ENCODE results near the gene TPD52L2.
A peak's percentile ranks its signal among the peaks of the same experiment; 100 is the strongest.
"Not testable (repeated sequence)": the region's sequence is repeated elsewhere in the genome, so short reads cannot be mapped to it uniquely, and the experiment has no call there.

The TPD52L2 gene

DNA sequence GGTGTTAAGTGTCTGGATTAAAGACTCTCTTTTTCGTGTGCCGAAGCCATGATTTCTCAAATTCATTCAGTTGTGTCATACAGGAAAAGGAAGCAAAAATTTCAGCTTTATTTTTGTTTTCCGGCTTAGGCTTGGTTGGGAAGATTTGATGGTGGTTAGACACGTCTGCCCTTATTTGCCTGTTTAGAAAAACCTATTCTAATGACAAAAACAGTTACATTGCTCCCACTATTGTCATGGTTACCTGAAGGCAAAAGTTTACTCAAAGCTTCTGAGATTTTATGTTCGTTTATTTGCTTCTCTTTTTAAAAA, 30.8 kb downstream of the TPD52L2 start:
- no peak for DNase-seq (ENCODE audit: low spot score)

DNA sequence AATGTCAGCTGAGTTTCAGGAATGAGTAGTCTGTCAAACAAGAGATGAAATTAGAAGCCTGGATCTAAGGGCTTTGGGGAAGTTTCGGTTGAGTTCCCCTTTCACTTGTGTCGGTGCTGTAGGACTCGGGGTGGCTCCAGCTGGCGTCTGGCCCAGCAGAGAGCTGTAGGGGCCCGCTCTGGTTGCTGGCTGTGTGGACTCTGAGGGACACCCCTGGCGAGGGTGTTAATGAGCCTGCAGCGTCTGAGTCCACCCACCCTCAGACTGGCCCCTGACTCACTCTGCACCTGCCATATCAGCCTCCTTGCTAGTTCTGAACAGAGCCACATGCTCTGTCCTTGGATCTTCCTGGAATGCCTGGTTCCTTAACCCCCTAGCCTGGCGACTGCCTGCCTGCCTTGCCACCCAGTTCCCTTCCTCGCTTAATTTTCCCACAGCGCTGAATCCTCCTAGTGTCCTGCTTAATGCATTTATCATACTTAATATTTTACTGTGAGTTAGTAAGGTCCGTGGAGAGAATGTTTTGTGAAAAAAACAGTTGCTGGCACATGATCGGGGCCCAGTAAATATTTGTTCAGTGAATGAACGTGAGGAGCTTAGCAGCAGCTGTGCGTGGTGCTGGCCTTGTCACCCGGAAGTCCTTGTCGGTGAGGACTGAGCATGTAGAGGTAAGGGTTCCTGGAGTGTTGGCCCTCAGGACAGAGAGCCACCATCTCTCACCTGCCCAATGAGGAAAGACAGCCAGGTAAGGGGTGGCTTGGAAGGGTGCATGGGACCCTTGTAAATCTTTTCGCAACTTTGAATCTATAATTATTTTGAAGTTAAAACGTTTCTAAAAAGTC, 31.4 kb downstream of the TPD52L2 start:
- no peak for DNase-seq (ENCODE audit: low spot score)

DNA sequence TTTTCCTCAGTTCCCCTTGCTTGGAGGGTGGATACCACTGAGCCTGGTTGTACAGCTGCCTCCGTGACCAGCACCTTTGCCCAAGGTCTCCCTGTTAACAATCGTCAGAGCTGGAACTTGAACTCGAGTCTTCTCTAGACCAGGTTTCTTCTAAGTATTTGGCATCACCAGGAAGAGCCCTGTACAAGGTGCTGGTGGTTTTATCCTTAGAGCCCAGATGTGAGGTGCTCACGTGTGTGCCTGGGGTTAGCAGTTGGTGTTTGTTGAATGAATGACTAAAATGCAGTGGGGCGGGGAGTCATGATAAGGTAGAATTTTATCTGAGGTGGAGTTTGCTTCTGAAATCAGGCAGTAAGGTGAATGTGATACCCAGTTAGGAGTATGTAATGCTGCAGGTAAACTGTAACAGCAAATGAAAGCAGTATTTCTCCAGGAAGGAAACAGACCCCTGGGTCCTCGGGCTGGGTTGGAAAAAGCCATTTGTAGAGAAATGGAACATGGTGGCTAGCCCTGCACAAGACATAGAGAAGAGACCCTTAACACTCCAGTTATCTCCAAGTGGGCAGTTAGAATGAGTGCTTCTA, 33.0 kb downstream of the TPD52L2 start:
- DNase-seq (ENCODE audit: low spot score): no peak

DNA sequence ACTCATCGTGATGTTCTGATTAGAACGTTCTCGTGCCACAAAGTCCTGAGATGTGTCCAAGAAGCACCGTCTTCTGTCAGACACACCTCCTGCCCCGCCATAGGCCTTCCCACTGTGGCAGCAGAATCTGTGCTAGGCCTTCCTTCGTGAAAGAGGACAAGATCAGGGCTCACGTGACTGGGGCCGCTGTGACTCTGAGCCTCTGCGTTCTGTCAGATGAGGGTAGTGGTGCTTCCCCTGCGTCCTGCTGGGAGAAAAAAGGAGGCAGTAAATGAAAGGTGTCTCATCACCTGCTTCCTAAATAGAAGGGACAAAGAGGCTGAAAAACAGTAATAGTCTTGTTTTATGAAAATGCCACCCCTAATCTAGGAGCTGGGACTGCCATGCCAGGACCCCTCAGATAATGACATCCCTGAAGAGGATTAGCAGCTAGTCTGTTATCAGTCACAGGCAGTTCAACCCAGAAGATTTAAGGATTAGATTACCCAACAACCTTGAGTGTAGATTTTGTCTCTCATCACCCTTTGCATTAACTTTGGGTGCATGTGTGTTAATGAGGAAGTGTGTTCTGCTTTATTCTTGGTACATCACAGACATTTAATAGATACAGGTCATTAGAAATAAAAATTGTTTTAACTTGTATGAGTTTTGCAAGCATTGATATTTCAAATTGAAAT, 34.0 kb downstream of the TPD52L2 start:
- DNase-seq (ENCODE audit: low spot score): no peak

DNA sequence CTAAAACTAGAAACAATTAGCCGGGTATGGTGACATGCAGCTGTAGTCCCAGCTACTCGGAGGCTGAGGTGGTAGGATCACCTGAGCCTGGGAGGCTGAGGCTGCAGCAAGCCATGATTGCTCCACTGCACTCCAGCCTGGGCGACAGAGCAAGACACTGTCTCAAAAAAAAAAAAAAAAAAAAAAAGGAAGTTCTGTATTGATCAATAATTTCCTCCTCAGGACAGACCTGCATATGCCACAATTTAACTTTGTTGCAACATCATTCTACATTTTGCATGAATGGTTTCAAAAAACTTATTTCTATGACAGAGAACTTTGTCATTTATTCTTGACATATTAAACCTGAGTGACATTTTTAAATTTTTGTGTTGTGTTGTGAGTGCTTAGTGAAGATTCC, 35.3 kb downstream of the TPD52L2 start:
- DNase-seq (ENCODE audit: low spot score): no peak

DNA sequence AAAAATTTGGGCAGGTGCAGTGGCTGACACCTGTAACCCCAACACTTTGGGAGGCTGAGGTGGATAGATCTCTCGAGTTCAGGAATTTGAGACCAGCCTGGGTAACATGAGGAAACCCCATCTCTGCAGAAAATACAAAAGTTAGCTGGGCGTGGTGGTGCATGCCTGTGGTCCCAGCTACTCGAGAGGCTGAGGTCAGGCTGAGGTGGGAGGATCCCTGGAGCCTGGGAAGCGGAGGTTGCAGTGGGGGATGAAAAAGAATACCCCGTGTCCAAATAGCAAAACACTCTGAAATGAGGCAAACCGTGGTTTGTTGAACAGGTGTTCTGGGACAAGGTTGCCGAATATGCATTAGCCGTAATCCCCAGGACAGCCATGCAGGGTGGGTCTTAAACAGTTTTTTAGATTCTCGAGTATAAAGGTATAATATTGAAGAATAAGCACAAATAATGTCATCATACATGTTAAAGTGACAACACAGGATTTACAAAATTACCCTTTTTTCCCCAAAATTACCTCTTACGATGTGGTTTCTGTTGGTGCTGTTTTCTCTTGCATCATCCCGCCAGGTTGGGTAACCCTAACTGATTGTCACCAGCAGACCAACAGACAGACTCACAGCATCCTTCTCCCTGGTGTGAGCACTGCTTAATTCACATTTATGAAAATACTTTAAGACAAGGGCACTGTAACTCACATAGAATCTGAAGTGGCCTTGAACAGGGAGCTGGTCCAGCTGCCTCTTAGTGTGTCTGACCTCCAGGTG, 38.9 kb downstream of the TPD52L2 start:
- no peak for DNase-seq (ENCODE audit: low spot score)

DNA sequence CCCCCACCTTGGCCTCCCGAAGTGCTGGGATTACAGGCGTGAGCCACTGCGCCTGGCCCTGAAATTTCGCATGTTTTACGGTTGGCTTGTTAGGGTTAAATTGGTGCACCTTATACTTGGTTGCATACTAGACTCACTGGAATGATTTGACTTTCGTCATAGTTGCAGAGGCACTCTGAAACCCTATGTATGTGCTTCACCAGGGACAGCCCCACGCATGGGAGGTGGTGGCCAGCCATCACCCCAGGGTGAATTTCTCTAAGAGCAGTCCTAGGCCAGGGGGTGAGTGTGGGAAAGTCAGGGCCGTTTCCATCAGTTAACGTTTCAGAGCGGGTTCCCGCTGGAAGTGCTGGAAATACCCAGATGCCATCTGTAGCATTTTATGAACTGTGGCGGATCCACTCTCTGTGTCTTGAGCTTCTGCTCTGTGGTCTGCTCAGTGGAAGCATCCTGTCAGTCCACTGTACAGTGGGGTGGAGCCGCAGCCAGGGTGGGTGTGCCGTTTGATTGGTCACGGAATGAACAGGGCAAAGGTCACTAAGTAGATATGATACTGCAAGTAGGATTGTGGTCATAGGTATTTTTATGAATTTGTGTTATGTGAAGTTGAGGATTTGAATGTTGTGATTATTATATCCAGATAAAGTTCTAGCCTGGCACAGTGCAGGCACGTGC, 43.1 kb downstream of the TPD52L2 start:
- no peak for DNase-seq (ENCODE audit: low spot score)

DNA sequence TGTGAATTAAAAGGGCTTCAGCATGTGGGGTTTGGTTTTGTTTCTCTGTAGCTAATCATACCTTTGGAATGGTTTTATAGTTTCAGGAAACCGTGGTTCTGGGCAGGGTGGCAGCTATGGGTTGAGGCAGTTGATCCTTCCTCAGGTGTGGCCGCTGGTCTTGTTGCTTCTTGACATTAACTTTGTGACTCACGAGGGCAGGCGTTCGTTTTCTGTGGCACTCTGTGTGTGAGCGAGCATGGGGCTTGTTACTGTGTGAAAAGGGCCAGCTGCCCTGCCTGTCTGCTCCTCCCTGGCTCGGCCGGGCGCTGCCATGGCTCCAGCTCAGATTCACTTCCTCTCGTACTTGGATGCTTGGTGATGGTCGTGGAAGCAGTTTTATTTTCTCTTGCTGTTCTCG, 46.1 kb downstream of the TPD52L2 start:
- DNase-seq (ENCODE audit: low spot score): peak; percentile 67

DNA sequence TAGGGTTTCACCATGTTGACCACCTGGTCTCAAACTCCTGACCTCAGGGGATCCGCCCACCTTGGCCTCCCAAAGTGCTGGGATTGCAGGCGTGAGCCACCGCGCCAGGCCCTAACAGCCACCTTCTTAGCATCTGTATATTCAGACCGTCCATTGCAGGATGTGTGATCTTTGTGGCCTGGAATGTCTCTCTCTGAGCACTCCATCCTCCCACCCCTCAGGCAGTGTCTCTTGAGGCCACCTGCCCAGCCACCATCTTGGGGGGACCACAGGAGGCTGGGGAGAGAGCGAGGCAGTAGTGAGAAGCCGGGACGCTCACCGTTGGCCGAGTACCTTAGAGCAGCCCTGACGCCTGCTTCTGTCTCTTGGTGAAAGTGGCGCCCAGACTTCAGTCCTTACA, 48.7 kb downstream of the TPD52L2 start:
- no peak for DNase-seq (ENCODE audit: low spot score)

DNA sequence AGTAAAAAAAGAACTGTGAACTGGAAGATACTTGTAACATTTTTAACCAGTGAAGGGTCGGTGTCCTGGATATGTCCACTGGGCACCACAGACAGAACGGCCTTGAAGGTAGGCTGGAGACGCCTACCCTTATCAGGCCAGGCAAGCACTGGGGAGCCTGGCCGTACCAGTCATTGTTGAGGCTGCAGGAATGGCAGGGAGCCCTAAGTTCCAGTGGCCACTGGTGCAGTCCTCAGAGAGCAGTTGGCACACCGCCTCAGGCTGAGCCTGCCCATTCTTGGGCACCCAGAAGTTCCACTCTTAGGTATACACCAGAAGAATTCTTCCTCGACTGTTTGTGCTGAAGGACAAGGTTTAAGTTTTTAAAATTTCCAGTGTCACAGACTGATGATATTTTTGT, 50.4 kb downstream of the TPD52L2 start:
- DNase-seq (ENCODE audit: low spot score): no peak

DNA sequence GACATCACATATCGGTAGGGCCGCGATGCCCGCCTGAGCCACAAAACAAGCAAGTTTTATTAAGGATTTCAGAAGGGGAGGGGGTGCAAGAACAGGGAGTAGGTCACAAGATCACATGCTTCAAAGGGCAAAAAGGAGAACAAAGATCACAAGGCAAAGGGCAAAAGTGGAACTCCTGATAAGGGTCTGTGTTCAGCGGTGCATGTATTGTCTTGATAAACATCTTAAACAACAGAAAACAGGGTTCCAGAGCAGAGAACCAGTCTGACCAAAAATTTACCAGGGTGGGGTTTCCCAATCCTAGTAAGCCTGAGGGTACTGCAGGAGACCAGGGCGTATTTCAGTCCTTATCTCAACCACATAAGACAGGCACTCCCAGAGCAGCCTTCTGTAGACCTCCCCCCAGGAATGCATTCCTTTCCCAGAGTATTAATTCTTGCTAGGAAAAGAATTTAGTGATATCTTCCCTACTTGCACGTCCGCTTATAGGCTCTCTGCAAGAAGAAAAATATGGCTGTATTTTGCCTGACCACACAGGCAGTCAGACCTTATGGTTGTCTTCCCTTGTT, 51.4 kb downstream of the TPD52L2 start:
- not testable (repeated sequence) for DNase-seq (ENCODE audit: low spot score)

DNA sequence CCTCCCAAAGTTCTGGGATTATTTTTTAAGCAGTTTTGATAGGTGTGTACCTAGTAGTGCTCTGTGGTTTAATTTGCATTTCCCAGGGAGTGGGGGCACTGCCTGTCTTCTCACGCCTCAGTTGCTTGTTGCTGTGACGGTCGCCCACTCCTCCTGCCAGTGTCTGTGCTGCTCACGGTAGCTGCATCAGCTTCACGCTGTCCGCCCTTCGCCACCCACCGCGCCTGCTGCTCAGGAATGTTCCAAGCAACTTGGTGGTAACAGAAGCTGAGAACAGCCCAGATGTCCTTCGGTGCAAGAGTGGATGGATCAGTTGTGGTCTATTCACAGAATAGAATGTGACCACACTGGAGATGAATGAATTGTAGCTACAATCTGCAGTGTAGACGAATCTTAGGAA, 52.7 kb downstream of the TPD52L2 start:
- no peak for DNase-seq (ENCODE audit: low spot score)

DNA sequence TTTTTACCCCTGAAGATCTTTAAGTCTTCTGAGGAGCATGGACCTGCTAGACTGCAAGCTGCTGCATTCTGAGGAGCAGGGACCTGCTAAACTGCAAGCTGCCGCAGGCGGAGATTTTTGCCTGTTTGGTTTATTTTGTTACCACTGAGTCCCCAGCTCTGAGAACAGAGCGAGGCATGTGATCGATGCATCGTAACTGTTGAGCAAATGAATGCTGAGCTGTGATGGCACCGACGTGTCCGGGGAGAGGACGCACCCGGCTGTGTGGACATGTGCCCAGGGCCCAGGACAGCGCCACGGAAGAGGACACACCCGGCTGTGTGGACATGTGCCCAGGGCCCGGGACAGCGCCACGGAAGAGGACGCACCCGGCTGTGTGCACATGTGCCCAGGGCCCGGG, 54.1 kb downstream of the TPD52L2 start:
- peak; percentile 49 for DNase-seq (ENCODE audit: low spot score)

DNA sequence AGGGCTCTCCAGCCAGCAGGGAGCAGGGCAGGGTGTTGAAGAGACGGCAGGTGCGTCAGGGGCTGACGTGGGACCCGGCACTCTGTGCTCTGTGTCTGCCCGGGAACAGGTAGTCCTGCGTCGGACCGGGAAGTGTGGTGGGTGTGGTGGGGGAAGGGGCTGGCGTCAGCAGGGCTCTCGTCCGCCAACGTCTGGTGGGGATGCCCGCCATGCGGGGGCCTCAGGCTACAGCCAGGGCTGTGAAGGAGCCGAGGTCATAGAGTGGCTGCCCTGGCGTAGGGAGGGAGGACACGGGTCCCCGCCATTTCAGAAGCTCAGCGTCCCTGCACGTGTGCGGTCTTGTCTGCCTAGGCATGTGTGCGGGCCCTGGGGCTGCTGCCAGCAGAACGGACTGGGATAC, 55.2 kb downstream of the TPD52L2 start:
- no peak for DNase-seq (ENCODE audit: low spot score)

DNA sequence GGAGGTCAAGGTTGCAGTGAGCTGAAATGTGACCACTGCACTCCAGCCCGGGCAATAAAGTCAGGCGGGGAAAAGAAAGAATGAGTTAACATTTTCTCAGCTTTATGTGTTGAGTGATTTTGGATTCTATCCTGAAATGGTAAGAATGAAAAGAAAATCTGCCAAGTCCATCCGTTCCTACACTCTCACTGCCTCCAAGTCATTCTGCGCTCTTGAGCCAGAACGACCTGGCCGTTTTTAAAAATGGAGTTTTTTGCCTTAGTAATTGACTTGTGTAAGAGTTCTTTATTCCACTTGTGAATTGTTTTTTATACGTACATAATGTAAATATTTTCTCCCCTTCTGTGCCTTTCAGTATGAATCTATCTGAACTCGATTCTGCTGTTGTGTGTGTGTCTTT, 58.6 kb downstream of the TPD52L2 start:
- no peak for DNase-seq (ENCODE audit: low spot score)

DNA sequence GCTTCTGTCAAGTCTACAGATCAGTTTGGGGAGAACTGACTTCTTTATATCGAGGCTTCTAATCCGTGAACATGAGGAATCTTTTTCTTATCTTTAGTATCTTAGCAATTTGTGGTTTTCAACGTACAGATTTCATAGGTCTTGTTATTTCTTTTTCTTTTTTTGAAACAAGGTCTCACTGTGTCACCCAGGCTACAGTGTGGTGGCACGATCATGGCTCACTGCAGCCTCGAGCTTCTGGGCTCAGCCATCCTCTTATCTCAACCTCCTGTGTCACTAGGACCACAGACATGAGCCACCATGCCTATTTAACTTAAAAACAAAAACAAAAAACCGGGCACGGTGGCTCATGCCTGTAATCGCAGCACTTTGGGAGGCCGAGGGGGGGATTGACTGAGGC, 59.2 kb downstream of the TPD52L2 start:
- DNase-seq (ENCODE audit: low spot score): no peak

DNA sequence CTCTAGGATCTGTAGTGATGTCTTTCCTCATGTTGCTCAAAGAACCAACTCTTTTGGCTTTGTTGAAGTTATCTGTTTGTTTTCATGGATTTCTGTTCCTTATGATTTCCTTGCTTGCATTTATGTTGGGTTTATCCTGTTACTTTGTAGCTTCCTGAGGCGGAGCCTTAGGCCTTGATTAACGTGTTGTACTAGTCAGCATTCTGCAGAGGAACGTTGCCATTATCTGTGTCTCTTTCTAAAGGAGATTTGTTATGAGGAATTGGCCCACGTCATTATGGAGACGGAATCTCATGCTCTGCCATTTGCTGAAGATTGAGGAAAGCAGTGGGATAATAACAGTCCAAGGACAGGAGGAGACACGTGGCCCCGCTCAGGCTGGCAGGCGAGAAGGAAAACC, 61.2 kb downstream of the TPD52L2 start:
- no peak for DNase-seq (ENCODE audit: low spot score)

DNA sequence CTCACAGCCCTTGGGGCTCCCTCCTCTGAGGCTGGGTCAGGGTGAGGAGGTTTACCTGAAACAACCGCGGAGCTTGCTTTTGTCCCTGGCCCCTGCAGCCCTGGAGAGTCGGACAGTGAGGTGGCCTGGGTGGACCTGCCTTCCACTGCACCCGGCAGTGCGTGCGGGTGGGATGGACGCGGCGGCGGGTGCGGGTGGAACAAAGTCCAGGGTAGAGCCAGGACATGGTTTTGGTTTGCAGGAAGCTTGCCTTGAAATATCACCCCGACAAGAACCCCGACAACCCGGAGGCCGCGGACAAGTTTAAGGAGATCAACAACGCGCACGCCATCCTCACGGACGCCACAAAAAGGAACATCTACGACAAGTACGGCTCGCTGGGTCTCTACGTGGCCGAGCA, 64.0 kb downstream of the TPD52L2 start:
- DNase-seq (ENCODE audit: low spot score): no peak

DNA sequence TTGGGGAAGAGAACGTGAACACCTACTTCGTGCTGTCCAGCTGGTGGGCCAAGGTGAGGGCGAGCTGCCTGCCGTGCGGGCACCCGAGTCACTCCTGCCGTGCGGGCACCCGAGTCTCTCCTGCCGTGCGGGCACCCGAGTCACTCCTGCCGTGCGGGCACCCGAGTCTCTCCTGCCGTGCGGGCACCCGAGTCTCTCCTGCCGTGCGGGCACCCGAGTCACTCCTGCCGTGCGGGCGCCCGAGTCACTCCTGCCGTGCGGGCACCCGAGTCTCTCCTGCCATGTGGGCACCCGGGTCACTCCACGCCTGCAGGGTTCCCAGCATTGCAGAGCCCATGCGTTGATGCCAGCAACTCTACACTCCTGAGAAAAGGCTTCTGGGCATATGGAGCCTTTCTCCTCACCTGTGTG, 64.4 kb downstream of the TPD52L2 start:
- DNase-seq (ENCODE audit: low spot score): not testable (repeated sequence)

DNA sequence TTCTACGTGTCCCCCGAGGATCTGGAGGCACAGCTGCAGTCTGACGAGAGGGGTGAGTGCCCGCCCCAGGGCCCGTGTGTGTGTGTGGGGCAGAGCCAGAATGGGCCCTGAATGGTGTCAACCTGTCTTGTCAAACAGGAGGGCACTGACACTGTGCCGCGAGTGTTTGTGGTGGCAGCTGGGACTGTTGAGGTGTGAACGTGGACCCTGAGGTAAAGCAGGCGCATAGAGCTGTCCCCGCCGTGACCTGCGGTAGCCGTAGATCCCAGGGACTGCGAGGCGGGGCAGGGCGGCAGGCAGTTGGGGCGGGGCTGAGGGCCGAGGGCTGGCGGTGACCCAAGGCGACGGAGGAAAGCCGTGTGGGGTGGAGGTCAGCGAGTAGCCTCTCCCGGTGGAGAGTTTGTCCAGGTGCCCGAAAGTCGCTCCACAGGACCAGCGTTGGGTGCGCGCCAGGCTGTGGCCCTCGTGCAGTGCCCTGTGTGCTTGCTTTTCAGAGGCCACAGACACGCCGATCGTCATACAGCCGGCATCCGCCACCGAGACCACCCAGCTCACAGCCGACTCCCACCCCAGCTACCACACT, 66.0 kb downstream of the TPD52L2 start:
- DNase-seq (ENCODE audit: low spot score): no peak

DNA sequence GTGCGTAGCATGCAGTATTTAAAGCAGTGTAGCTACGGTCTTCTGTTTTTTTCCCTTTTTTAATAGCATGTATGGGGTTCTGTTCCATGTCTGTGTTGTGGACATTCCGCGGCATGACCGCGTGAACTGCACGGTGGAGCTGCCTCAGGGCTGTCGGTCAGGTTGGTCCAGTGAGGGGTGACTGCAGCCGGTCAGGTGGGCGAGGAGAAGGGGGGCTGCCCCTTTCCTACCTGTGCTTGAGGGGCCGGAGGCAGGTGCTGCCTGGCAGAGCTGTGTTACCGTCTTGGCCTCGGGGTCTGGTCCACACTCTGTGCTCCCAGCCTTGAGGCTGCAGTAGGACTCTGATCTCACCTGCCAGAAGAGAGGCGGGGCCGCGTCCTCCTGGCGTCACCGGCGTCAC, 66.7 kb downstream of the TPD52L2 start:
- DNase-seq (ENCODE audit: low spot score): no peak
